ENCODE measurements around the gene PEPD. TPM values are rescaled to one million over a fixed set of nuclear protein-coding genes. Genes with fewer than 3 reads are reported as not detected.

PEPD gene
- total RNA-seq, 1 experiment from 2014 or later, result 40.5 TPM

DNA sequence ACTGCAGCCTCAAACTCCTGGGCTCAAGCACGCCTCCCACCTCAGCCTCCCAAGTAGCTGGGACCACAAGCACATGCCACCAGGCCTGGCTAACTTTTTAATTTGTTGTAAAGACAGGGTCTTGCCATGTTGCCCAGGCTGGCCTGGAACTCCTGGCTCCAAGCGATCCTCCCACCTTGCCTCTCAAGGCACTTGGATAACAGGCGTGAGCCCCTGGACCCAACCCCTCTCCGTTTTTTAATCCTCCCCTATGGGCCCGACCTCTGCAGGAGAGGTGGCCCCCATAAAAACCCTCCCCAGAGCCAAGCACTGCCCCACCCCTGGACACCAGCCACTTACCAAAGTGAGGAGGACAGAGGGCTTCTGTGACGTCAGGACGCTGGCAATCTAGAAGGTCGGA is 28.6 kb downstream of the PEPD start:
- H3K79me2 ChIP-seq (ENCODE audit: insufficient read depth, low read length), result no peaks in the 10 kb centered on the region
- H3K4me1 ChIP-seq (ENCODE audit: control insufficient read depth in 1 of 2, insufficient read depth in 2 of 2, low read length in 2 of 2), result no peaks in the 10 kb centered on the region
- H4K20me1 ChIP-seq (ENCODE audit: insufficient read depth), result no peaks in the 10 kb centered on the region
- no peaks in the 10 kb centered on the region for H3K9me2 ChIP-seq (ENCODE audit: insufficient read depth)
- DNase-seq (ENCODE audit: low read depth, low spot score) (no peak), ATAC-seq (no peak)
- TF ChIP-seq YY1 (IDR thresholded peaks at IDR 0.05; ENCODE audit: extremely low read depth, insufficient replicate concordance, low read depth, low read length), result no peak
- TF ChIP-seq CBX3 (IDR thresholded peaks at IDR 0.05; ENCODE audit: low read depth), result no peak
- no peak for TF ChIP-seq EGR1 (IDR thresholded peaks at IDR 0.05; ENCODE audit: low read depth)
- no peaks in the 10 kb centered on the region for H3K36me3 ChIP-seq (ENCODE audit: control insufficient read depth in 1 of 2, insufficient read depth in 2 of 2, low read length in 2 of 2)
- H3K27me3 ChIP-seq (ENCODE audit: insufficient read depth, low read length), result no peaks in the 10 kb centered on the region
- H3K9me3 ChIP-seq (ENCODE audit: control insufficient read depth in 1 of 2, insufficient read depth in 1 of 2, low read depth in 1 of 2, low read length in 2 of 2), result no peaks in the 10 kb centered on the region
- H3K4me2 ChIP-seq (ENCODE audit: low read length), result no peak overlapping the region
- H3K4me3 ChIP-seq (replicated peaks in 1 of 2; ENCODE audit: low read depth in 1 of 2, low read length in 2 of 2), result no peak overlapping the region
- BruUV-seq (replicated peaks), result no TSS peak
- ChIA-PET POLR2A (no interaction called here), RAD21 (ENCODE audit: low non-redundant PET in 1 of 2, low total read pairs in 2 of 2, uncharacterized antibody in 2 of 2, unreplicated experiment in 2 of 2) (no interaction called here), CTCF (no interaction called here)
- H2AFZ ChIP-seq (ENCODE audit: low read depth, low read length, poor library complexity, severe bottlenecking), result no peak overlapping the region
- no peak overlapping the region for H3K27ac ChIP-seq (ENCODE audit: low read depth, low read length)
- no peak overlapping the region for H3K9ac ChIP-seq (ENCODE audit: low read length)
- intact Hi-C loops (cut with micrococcal nuclease), result no loop called here

DNA sequence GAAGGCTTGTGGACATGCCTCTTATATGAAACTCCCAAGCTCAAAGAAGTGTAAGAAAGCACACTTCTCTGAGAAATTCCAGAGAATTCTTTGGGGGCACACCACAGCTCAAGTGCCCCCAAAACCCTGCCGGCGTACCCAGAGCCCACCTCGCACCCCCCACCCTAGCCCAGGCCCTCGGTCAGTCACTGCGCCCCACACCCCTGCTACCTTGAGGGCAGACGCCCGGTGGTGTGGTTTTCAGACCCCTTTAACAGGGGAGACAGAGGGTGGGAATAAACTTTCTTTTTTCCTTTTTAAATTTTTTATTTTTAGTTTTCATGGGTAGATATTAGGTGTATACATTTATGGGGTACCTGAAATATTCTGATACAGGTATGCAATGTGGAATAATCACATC is 29.5 kb downstream of the PEPD start:
- H3K27ac ChIP-seq (ENCODE audit: low read depth, low read length), result no peak overlapping the region
- no TSS peak for BruUV-seq (replicated peaks)
- DNase-seq (ENCODE audit: low read depth, low spot score), result no peak
- H3K9me3 ChIP-seq (ENCODE audit: control insufficient read depth in 1 of 2, insufficient read depth in 1 of 2, low read depth in 1 of 2, low read length in 2 of 2), result no peaks in the 10 kb centered on the region
- no peaks in the 10 kb centered on the region for H3K9me2 ChIP-seq (ENCODE audit: insufficient read depth)
- H3K9ac ChIP-seq (ENCODE audit: low read length), result no peak overlapping the region
- H3K4me2 ChIP-seq (ENCODE audit: low read length), result no peak overlapping the region
- TF ChIP-seq RAD21 (IDR thresholded peaks at IDR 0.05; ENCODE audit: low read depth) (no peak), ELF1 (IDR thresholded peaks at IDR 0.05; ENCODE audit: borderline replicate concordance, low read depth) (no peak), SRF (IDR thresholded peaks at IDR 0.05; ENCODE audit: low read depth) (no peak), FOSL1 (IDR thresholded peaks at IDR 0.05; ENCODE audit: low read depth) (no peak), YY1 (IDR thresholded peaks at IDR 0.05; ENCODE audit: extremely low read depth, insufficient replicate concordance, low read depth, low read length) (no peak), ZNF274 (IDR thresholded peaks at IDR 0.05; ENCODE audit: low read depth, low read length) (no peak), SP1 (IDR thresholded peaks at IDR 0.05; ENCODE audit: low read depth) (no peak), CBX3 (IDR thresholded peaks at IDR 0.05; ENCODE audit: low read depth) (no peak), EZH2phosphoT487 (IDR thresholded peaks at IDR 0.05; ENCODE audit: borderline replicate concordance) (no peak)
- TF ChIP-seq, protein P1, sequence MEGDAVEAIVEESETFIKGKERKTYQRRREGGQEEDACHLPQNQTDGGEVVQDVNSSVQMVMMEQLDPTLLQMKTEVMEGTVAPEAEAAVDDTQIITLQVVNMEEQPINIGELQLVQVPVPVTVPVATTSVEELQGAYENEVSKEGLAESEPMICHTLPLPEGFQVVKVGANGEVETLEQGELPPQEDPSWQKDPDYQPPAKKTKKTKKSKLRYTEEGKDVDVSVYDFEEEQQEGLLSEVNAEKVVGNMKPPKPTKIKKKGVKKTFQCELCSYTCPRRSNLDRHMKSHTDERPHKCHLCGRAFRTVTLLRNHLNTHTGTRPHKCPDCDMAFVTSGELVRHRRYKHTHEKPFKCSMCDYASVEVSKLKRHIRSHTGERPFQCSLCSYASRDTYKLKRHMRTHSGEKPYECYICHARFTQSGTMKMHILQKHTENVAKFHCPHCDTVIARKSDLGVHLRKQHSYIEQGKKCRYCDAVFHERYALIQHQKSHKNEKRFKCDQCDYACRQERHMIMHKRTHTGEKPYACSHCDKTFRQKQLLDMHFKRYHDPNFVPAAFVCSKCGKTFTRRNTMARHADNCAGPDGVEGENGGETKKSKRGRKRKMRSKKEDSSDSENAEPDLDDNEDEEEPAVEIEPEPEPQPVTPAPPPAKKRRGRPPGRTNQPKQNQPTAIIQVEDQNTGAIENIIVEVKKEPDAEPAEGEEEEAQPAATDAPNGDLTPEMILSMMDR (IDR thresholded peaks at IDR 0.05 in 2 of 3, conservative IDR thresholded peaks at IDR 0.05 in 1 of 3; ENCODE audit: borderline replicate concordance in 1 of 3, insufficient read depth in 1 of 3, low read depth in 2 of 3, low read length in 2 of 3), result no peak
- TF ChIP-seq, protein P2, sequence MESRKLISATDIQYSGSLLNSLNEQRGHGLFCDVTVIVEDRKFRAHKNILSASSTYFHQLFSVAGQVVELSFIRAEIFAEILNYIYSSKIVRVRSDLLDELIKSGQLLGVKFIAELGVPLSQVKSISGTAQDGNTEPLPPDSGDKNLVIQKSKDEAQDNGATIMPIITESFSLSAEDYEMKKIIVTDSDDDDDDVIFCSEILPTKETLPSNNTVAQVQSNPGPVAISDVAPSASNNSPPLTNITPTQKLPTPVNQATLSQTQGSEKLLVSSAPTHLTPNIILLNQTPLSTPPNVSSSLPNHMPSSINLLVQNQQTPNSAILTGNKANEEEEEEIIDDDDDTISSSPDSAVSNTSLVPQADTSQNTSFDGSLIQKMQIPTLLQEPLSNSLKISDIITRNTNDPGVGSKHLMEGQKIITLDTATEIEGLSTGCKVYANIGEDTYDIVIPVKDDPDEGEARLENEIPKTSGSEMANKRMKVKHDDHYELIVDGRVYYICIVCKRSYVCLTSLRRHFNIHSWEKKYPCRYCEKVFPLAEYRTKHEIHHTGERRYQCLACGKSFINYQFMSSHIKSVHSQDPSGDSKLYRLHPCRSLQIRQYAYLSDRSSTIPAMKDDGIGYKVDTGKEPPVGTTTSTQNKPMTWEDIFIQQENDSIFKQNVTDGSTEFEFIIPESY (IDR thresholded peaks at IDR 0.05; ENCODE audit: extremely low read depth, insufficient replicate concordance, low read length), result no peak
- TF ChIP-seq, protein P3, sequence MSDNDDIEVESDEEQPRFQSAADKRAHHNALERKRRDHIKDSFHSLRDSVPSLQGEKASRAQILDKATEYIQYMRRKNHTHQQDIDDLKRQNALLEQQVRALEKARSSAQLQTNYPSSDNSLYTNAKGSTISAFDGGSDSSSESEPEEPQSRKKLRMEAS (IDR thresholded peaks at IDR 0.05), result no peak
- H2AFZ ChIP-seq (ENCODE audit: low read depth, low read length, poor library complexity, severe bottlenecking), result no peak overlapping the region
- H3K79me2 ChIP-seq (ENCODE audit: insufficient read depth, low read length), result no peaks in the 10 kb centered on the region
- RAD21 ChIA-PET (ENCODE audit: low non-redundant PET in 1 of 2, low total read pairs in 2 of 2, uncharacterized antibody in 2 of 2, unreplicated experiment in 2 of 2), result no interaction called here
- POLR2A ChIA-PET, result no interaction called here
- intact Hi-C loops (cut with micrococcal nuclease), result no loop called here
- H3K4me1 ChIP-seq (ENCODE audit: control insufficient read depth in 1 of 2, insufficient read depth in 2 of 2, low read length in 2 of 2), result no peaks in the 10 kb centered on the region
- no peak overlapping the region for H3K4me3 ChIP-seq (replicated peaks in 1 of 2; ENCODE audit: low read depth in 1 of 2, low read length in 2 of 2)
- H3K36me3 ChIP-seq (ENCODE audit: control insufficient read depth in 1 of 2, insufficient read depth in 2 of 2, low read length in 2 of 2), result no peaks in the 10 kb centered on the region
- CTCF ChIA-PET, result no interaction called here
- H3K27me3 ChIP-seq (ENCODE audit: insufficient read depth, low read length), result no peaks in the 10 kb centered on the region
- ATAC-seq, result no peak
- no peaks in the 10 kb centered on the region for H4K20me1 ChIP-seq (ENCODE audit: insufficient read depth)

Measured in HCT116 (cell line).